H9 (cell line): ENCODE data around the gene GORASP1. TPM values are rescaled to one million over a fixed set of nuclear protein-coding genes. Genes with fewer than 3 reads are reported as not detected.

Experiments
- DNase-seq: peaks from one replicate; pipeline ENCODE4 v3.0.0-alpha.2; 2017
- H2AFZ ChIP-seq: one replicate; pipeline ENCODE4 v1.6.1; 2013; ENCODE audit warnings: mild to moderate bottlenecking, low read length, control low read depth, moderate library complexity
- H2AK5ac ChIP-seq: 2 replicates; pipeline ENCODE4 v1.6.1; 2013; ENCODE audit warnings: low read length, control low read depth, mixed read lengths; ENCODE audit not compliant: insufficient read length
- H2BK120ac ChIP-seq: one replicate; pipeline ENCODE4 v1.6.1; 2013; ENCODE audit warnings: low read depth, mild to moderate bottlenecking, low read length, control low read depth, inconsistent platforms; ENCODE audit not compliant: poor library complexity, severe bottlenecking
- H2BK12ac ChIP-seq: 2 replicates; pipeline ENCODE4 v1.6.1; 2013; ENCODE audit warnings: low read length, control low read depth, mixed read lengths, low read depth; ENCODE audit not compliant: insufficient read length
- H2BK15ac ChIP-seq: 2 replicates; pipeline ENCODE4 v1.6.1; 2013; ENCODE audit warnings: low read depth, low read length, control low read depth
- H2BK20ac ChIP-seq: one replicate; pipeline ENCODE4 v1.6.1; 2013; ENCODE audit warnings: low read depth, mild to moderate bottlenecking, low read length, control low read depth, inconsistent platforms; ENCODE audit not compliant: poor library complexity, severe bottlenecking
- H2BK5ac ChIP-seq: 2 replicates; pipeline ENCODE4 v1.6.1; 2013; ENCODE audit warnings: low read length, control low read depth, mixed read lengths; ENCODE audit not compliant: insufficient read length
- H3K14ac ChIP-seq: 2 replicates; pipeline ENCODE4 v1.6.1; 2013; ENCODE audit warnings: low read length, control low read depth; ENCODE audit not compliant: insufficient read depth
- H3K18ac ChIP-seq: 2 replicates; pipeline ENCODE4 v1.6.1; 2013; ENCODE audit warnings: low read depth, mild to moderate bottlenecking, mixed read lengths, low read length, control low read depth; ENCODE audit not compliant: insufficient read length
- H3K23ac ChIP-seq: 2 replicates; pipeline ENCODE4 v1.6.1; 2013; ENCODE audit warnings: low read length, control low read depth, mixed read lengths, low read depth; ENCODE audit not compliant: insufficient read length
- H3K23me2 ChIP-seq: 2 replicates; pipeline ENCODE4 v1.6.1; 2013; ENCODE audit warnings: low read depth, mild to moderate bottlenecking, mixed read lengths, low read length, control low read depth; ENCODE audit not compliant: insufficient read length, poor library complexity, severe bottlenecking
- H3K27ac ChIP-seq: 2 replicates; pipeline ENCODE4 v1.5.1; 2013; ENCODE audit warnings: low read length, control low read depth, mixed read lengths, low read depth; ENCODE audit not compliant: insufficient read length
- H3K27me3 ChIP-seq: 2 replicates; pipeline ENCODE4 v1.6.1; 2013; ENCODE audit warnings: low read length, control low read depth, inconsistent platforms; ENCODE audit not compliant: insufficient read depth
- H3K4ac ChIP-seq: 2 replicates; pipeline ENCODE4 v1.6.1; 2013; ENCODE audit warnings: low read depth, mild to moderate bottlenecking, control low read depth, inconsistent platforms, low read length, moderate library complexity
- H3K4me1 ChIP-seq: 2 replicates; pipeline ENCODE4 v1.6.1; 2013; ENCODE audit warnings: low read length, control low read depth, inconsistent platforms; ENCODE audit not compliant: insufficient read depth
- H3K4me2 ChIP-seq: 2 replicates; pipeline ENCODE4 v1.6.1; 2013; ENCODE audit warnings: low read length, control low read depth, mixed read lengths; ENCODE audit not compliant: insufficient read length, insufficient read depth
- H3K56ac ChIP-seq: 2 replicates; pipeline ENCODE4 v1.6.1; 2013; ENCODE audit warnings: low read depth, mild to moderate bottlenecking, mixed read lengths, low read length, control low read depth; ENCODE audit not compliant: insufficient read length
- H3K79me1 ChIP-seq: 2 replicates; pipeline ENCODE4 v1.6.1; 2013; ENCODE audit warnings: low read depth, mild to moderate bottlenecking, moderate library complexity, low read length, control low read depth, inconsistent platforms; ENCODE audit not compliant: insufficient read depth, poor library complexity, severe bottlenecking
- H3K79me2 ChIP-seq: 2 replicates; pipeline ENCODE4 v1.6.1; 2013; ENCODE audit warnings: low read length, control low read depth, inconsistent platforms; ENCODE audit not compliant: insufficient read depth
- H3K9ac ChIP-seq: 2 replicates; pipeline ENCODE4 v1.6.1; 2013; ENCODE audit warnings: low read length, control low read depth, mixed read lengths; ENCODE audit not compliant: insufficient read length; ENCODE audit errors: extremely low read depth
- H3K9me3 ChIP-seq: one replicate; pipeline ENCODE4 v1.6.1; 2013; ENCODE audit warnings: low read depth, low read length, inconsistent platforms; ENCODE audit not compliant: control insufficient read depth
- H3T11ph ChIP-seq: one replicate; pipeline ENCODE4 v1.6.1; 2013; ENCODE audit warnings: mild to moderate bottlenecking, low read length, control low read depth, inconsistent platforms
- H4K20me1 ChIP-seq: one replicate; pipeline ENCODE4 v1.6.1; 2013; ENCODE audit not compliant: control insufficient read depth, insufficient read length, insufficient read depth
- H4K5ac ChIP-seq: 2 replicates; pipeline ENCODE4 v1.6.1; 2013; ENCODE audit warnings: low read depth, mild to moderate bottlenecking, mixed read lengths, low read length, control low read depth; ENCODE audit not compliant: insufficient read length
- H4K8ac ChIP-seq: replicated peaks from 2 replicates; pipeline ENCODE4 v1.6.1; 2013; ENCODE audit warnings: low read length, control low read depth, mixed read lengths, low read depth; ENCODE audit not compliant: insufficient read length
- H4K91ac ChIP-seq: 2 replicates; pipeline ENCODE4 v1.6.1; 2013; ENCODE audit warnings: low read depth, mild to moderate bottlenecking, moderate library complexity, mixed read lengths, low read length, control low read depth; ENCODE audit not compliant: insufficient read length
- H3K27ac Mint-ChIP-seq, 3 experiments: 2 replicates in 2 of 3; 3 replicates in 1 of 3; pipeline ENCODE4 v1.8.0; 2020 to 2021; ENCODE audit warnings: mixed read lengths in 3 of 3, mild to moderate bottlenecking in 1 of 3, moderate library complexity in 1 of 3
- H3K27me3 Mint-ChIP-seq: 2 replicates; pipeline ENCODE4 v1.8.0; 2021; ENCODE audit warnings: low read depth, mild to moderate bottlenecking, moderate library complexity, mixed read lengths
- H3K36me3 Mint-ChIP-seq, 3 experiments: 2 replicates in 2 of 3; 3 replicates in 1 of 3; pipeline ENCODE4 v1.8.0; 2020 to 2021; ENCODE audit warnings: low read depth in 3 of 3, mixed read lengths in 3 of 3; ENCODE audit not compliant: insufficient read depth in 1 of 3
- H3K4me1 Mint-ChIP-seq, 2 experiments: 2 replicates each; pipeline ENCODE4 v1.8.0; 2020; ENCODE audit warnings: mixed read lengths in 2 of 2
- H3K4me3 Mint-ChIP-seq, 2 experiments: 2 replicates in 1 of 2; 3 replicates in 1 of 2; pipeline ENCODE4 v1.8.0; 2020 to 2021; ENCODE audit warnings: mild to moderate bottlenecking in 2 of 2, mixed read lengths in 2 of 2, moderate library complexity in 1 of 2
- H3K9me3 Mint-ChIP-seq, 2 experiments: 2 replicates in 1 of 2; 3 replicates in 1 of 2; pipeline ENCODE4 v1.8.0; 2020; ENCODE audit warnings: mild to moderate bottlenecking in 2 of 2, mixed read lengths in 2 of 2, moderate library complexity in 1 of 2
- CTCF ChIP-seq: fragments of 200-600 bp; sonication (generic); conservative IDR thresholded peaks from 3 replicates; pipeline ENCODE4 v1.8.0; 2021; ENCODE audit warnings: antibody characterized with exemption, mild to moderate bottlenecking
- WGBS: extraction: QIAGEN DNeasy Blood & Tissue Kit; methylation state at CpG from one replicate; pipeline ENCODE4 v1.1.7; 2013; ENCODE audit warnings: missing lambda C conversion rate, low lambda C conversion rate, mixed read lengths; ENCODE audit not compliant: insufficient read length; ENCODE audit errors: extremely low coverage; 5-methylcytosine and 5-hydroxymethylcytosine counted together
- total RNA-seq: library from RNA; stranded (reverse); gene quantifications from 2 replicates; pipeline ENCODE4 v1.2.1, GENCODE V29; 2021

Gene GORASP1
- total RNA-seq, 1 experiment from 2014 or later = 37.4 TPM

- Mint-ChIP-seq H3K4me3 (no peak overlapping the region), H3K4me1 (no peaks in the 10 kb centered on the region), H3K27me3 (no peaks in the 10 kb centered on the region), H3K9me3 (no peaks in the 10 kb centered on the region), H3K27ac (no peak overlapping the region), H3K36me3 (no peaks in the 10 kb centered on the region)
- no peak for TF ChIP-seq CTCF
- no CpG with 5 or more reads among the region's 3 CpGs for WGBS
- Histone ChIP-seq H3K23me2 (no peaks in the 10 kb centered on the region), H3K4me2 (no peak overlapping the region), H2BK120ac (no peak overlapping the region), H2BK20ac (no peak overlapping the region), H3K79me2 (no peaks in the 10 kb centered on the region), H4K91ac (no peak overlapping the region), H3K27ac (no peak overlapping the region), H3K27me3 (no peaks in the 10 kb centered on the region), H4K20me1 (peaks cover 2% of the 10 kb centered on the region), H2AFZ (no peak overlapping the region), H2AK5ac (no peak overlapping the region), H3K4ac (no peak overlapping the region), H3K18ac (no peak overlapping the region), H3T11ph (no peak overlapping the region), H3K9ac (no peak overlapping the region), H3K79me1 (no peaks in the 10 kb centered on the region), H3K23ac (no peak overlapping the region), H2BK5ac (no peak overlapping the region), H3K14ac (no peak overlapping the region; the same call in 1 of the 2 replicates), H2BK12ac (no peak overlapping the region), H3K4me1 (no peaks in the 10 kb centered on the region), H3K9me3 (no peaks in the 10 kb centered on the region), H3K56ac (no peak overlapping the region), H4K5ac (no peak overlapping the region), H2BK15ac (no peak overlapping the region), H4K8ac (no peak overlapping the region)
- no peak for DNase-seq
Measured at GRCh38 chr3:39115870-39116269, 8.4 kb upstream of the GORASP1 start.
